G401 (cell line): ENCODE results near the gene C2orf80. TPM values are rescaled to one million over a fixed set of nuclear protein-coding genes. Genes with fewer than 3 reads are reported as not detected.
A peak's percentile ranks its signal among the peaks of the same experiment; 100 is the strongest.
"Not testable (repeated sequence)": the region's sequence is repeated elsewhere in the genome, so short reads cannot be mapped to it uniquely, and the experiment has no call there.

Experiments
- DNase-seq: peaks from one replicate; pipeline ENCODE4 v3.0.0-alpha.2; 2015; ENCODE audit warnings: low spot score
- in situ Hi-C: cut with HindIII; loops from 2 replicates; pipeline ENCODE4 v1.10.0; 2016; ENCODE audit warnings: low sequenced_read_pairs, mixed read lengths
- total RNA-seq: library from RNA; depleted of rRNA; stranded (reverse); fragments of >200 nt; shearing (Covaris generic); gene quantifications from 2 replicates; pipeline ENCODE4 v1.2.3, GENCODE V29; 2014; rRNA removed

The C2orf80 gene
- 7.4 and 30.2 TPM in 2 replicates for total RNA-seq

- no peak for DNase-seq
- in situ Hi-C loops = no loop called here
Observed at GRCh38 chr2:208189810-208190503, at the start of gene C2orf80. C2orf80 (minus strand) TSS chr2:208190030; CDS start chr2:208186986, 3,044 bp downstream.

GRCh38 chr2:208235860-208236259, 46.0 kb upstream of the C2orf80 start:
- in situ Hi-C loops = loop anchor here (25.0 kb wide), 1 partner anchor 124 kb away; the partner anchor contains the start of gene CRYGD
- DNase-seq = no peak

DNA sequence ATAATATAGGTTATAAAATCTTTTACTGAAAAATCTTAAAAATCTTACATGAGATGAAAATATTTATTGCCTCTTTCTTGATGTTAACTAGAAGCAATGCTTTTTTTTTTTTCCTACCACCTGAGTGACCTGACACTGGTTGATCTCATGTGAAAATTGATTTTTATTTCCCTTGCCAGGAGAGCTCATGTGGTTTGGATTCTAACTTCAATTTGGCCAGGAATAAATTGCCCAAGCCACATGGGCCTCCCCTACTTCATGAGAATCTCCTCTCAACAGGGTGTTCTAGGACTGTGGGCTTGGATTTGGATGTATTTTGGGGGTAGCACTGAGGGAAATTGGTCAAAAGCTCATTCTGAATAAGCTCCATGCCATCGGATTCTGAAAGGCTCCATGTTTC, 45.0 kb upstream of the C2orf80 start:
- no peak for DNase-seq
- in situ Hi-C loops = loop anchor here (25.0 kb wide), 1 partner anchor 122 kb away; the partner anchor contains the start of gene CRYGD

- DNase-seq = no peak
- in situ Hi-C loops = loop anchor here (25.0 kb wide), 1 partner anchor 116 kb away; the partner anchor contains the start of gene CRYGD
Observed at GRCh38 chr2:208228476-208228875, 38.6 kb upstream of the C2orf80 start.

- in situ Hi-C loops = loop anchor here (25.0 kb wide), 1 partner anchor 115 kb away; the partner anchor contains the start of gene CRYGD
- no peak for DNase-seq
Observed at GRCh38 chr2:208227581-208228232, 37.9 kb upstream of the C2orf80 start.

DNA sequence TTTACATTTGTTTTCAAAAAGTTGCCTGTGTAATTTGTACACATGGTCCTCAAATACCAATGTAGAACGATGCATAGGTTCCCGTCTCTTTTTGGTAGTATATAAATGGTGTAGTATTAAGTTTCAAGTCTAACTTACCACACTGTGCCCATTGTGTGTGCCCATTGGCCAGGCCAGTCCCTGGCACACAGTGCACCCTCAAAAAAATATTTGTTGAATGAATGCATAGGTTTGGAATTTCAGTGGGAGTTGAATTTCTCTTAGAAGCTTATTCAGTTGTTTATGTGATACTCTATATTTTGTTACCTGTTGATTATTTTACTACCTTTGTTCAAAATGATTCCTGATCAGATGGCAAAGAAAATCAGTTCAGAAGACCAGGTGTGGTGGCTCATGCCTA, 35.0 kb upstream of the C2orf80 start:
- in situ Hi-C loops = loop anchor here (25.0 kb wide), 1 partner anchor 113 kb away; the partner anchor contains the start of gene CRYGD
- DNase-seq = no peak

DNA sequence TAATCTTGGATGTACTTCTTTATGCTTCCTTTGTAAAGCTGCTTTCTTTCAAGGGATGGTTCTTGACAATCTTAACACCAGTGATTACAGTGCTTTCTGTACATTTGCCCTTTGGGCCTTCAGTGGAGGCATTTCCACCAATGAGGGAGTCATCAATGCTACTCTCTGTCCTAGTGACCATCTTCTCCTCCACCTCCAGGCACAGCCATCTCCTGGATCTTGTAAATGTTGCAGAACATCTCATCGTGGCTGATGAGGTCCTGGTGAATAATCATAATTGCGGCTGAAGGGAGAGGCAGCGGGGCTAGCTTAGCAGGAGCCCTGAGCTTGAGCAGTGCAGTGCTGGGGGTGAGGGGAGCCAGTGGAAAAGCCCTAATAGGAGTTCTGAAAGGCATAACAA, 32.5 kb upstream of the C2orf80 start:
- no peak for DNase-seq

DNA sequence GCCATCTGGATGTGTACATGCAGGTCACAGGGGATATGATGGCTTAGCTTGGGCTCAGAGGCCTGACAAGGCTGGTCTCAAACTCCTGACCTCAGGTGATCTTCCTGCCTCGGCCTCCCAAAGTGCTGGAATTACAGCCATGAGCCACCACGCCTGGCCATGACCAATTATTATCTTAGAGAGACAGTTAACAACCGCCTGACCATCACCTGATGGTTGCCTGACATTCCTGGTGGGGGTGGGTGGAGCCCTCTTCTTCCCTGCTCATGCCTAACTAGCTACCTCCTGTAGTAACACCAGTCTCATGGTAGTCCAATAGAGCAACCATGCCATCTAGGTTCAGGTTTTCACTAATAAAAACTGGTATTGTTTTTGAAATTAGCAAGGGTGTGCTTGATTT, 32.0 kb upstream of the C2orf80 start:
- in situ Hi-C loops = not testable (repeated sequence)
- DNase-seq = peak; percentile 72

More for the DNA sequence above, 32.5 kb upstream of the C2orf80 start:
- in situ Hi-C loops = no loop called here

- in situ Hi-C loops = no loop called here
- peak; percentile 43 for DNase-seq
Observed at GRCh38 chr2:208210688-208211451, 21.0 kb upstream of the C2orf80 start.

DNA sequence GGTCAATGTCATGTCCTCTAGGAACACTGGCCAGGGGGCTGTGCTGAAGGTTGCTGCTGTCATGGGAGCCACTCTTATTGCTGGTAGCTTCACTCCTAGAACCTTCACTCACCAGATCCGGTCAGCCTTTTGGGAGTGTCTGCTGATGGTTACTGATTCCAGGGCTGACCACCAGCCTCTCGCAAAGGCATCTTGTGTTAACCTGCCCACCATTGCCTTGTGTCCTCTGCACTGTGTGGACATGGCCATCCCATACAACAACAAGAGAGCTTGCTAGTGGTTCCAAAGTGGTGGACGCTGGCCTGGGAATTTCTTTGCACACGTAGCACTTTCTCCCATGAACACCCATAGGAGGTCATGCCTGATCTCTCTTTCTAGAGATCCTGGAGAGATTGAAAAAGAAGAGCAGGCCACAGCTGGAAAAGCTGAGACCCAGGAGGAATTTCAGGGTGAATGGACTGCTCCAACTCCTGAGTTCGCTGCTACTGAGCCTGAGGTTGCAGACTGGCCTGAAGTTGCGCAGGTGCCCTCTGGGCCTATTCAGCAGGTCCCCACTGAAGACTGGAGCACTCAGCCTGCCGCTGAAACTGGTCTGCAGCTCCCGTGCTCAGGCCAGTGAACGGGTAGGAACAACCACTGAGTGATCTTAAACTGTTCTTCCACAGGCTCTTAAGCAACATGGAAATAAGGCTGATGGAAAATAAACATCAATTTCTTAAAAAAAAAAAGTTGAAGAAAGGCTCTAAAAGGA, 18.7 kb upstream of the C2orf80 start:
- in situ Hi-C loops = no loop called here

DNA sequence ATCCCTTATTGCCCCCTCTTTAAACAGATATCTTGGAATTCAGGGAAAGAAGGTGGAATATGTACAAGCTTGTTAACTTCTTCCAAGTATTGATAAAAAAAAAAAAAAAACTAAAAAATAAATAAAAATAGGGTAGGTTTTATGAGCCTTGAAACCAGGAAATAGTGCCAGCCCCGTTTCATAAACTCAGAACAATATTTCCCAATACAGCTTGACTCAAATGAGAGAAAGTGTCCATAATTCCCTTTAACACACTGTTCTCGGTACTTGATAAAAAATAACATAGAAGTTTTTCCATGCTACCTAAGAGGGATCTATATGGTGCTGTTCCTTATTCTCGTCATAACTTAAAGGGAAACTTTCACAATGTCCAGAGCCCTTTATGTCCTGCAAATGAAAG, 17.9 kb upstream of the C2orf80 start:
- DNase-seq = no peak
- in situ Hi-C loops = no loop called here

More for the DNA sequence above, 18.7 kb upstream of the C2orf80 start:
- peak; percentile 13 for DNase-seq

DNA sequence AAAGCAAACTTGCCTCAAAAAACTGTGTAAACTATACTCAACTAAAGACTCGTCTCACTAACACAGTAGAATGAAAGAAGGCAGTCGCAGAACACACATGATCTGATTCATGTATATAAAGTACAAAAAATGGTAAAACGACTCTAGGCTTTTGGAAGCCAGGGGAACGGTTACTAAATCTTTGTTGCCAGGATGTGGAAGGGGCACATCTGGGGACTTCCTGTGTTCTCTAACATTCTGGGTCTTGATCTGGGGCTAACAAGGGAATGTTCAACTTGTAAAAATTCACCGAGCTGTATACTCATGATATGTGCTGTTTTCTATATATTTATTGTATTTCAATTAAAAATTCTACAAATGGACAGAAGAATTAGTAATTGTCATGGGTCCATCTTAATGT, 14.3 kb upstream of the C2orf80 start:
- in situ Hi-C loops = no loop called here
- DNase-seq = no peak

GRCh38 chr2:208195531-208195930, 5.7 kb upstream of the C2orf80 start:
- DNase-seq = no peak
- in situ Hi-C loops = no loop called here

- in situ Hi-C loops = no loop called here
- no peak for DNase-seq
Observed at GRCh38 chr2:208192611-208193236, 2.9 kb upstream of the C2orf80 start.

- in situ Hi-C loops = no loop called here
- no peak for DNase-seq
Observed at GRCh38 chr2:208189069-208189809, 591 bp downstream of the C2orf80 start.

GRCh38 chr2:208186893-208187292, 2.9 kb downstream of the C2orf80 start:
- no peak for DNase-seq
- in situ Hi-C loops = no loop called here

DNA sequence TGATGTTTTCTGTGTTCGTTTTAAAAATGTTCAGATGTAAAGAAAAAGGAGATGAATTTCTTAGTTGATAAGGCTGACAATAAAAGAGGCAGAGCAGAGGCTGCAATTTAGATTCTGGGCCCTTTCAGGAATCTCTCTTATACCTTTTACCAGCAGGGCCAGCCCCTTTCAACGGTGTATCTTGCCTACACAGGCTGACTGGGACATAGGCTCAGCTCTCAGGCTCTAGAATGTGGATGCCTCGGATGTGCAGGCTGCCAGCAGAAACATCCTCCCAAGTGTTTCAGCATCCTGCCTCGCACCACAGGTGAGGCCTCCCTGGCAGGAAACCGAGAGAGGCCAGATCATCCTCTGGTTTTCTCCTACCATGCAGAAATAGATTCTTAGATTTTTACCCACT, 3.4 kb downstream of the C2orf80 start:
- in situ Hi-C loops = no loop called here
- DNase-seq = no peak
